Brain pericyte (primary cell): ENCODE results near the gene SGSH.
"Not testable (repeated sequence)": the region's sequence is repeated elsewhere in the genome, so short reads cannot be mapped to it uniquely, and the experiment has no call there.

Experiments
- DNase-seq: peaks from one replicate; pipeline ENCODE4 v3.0.0-alpha.2; 2012; ENCODE audit warnings: low read depth, low spot score

SGSH gene

DNA sequence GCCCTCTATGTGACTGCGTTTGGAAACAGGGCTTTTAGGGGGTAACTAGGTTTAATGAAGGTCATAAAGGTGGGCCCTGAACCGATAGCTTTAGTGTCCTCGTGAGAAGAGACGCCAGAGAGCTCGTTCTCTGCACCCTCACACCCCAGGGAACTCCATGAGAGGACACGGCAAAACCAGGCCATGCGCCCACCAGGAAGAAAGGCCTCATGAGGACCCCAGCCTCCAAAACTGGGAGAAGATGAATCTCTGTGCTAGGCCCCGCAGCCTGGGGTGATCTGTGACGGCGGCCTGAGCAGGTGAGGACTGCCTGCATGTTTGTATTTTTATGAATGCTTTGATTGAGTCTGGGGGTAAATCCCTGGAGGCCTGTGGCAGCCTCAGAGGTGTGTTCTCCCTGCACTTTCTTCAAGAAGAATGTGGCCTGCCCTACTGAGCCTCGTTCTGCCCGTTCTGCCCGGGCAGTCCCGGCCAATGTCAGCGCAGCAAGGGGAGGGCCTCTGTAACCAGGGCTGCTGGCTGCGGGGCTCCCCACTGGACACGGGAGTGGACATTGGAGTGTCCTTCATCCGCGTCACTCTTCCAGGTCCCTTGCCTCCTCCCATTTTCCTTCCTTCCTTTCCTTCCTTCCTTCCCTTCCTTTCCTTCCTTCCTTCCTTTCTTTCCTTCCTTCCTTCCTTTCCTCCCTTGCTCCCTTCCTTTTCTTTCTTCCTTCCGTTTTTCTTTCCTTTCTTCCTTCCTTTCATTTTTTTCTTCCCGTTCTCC lies 33.7 kb upstream of the SGSH start:
- DNase-seq = no peak

DNA sequence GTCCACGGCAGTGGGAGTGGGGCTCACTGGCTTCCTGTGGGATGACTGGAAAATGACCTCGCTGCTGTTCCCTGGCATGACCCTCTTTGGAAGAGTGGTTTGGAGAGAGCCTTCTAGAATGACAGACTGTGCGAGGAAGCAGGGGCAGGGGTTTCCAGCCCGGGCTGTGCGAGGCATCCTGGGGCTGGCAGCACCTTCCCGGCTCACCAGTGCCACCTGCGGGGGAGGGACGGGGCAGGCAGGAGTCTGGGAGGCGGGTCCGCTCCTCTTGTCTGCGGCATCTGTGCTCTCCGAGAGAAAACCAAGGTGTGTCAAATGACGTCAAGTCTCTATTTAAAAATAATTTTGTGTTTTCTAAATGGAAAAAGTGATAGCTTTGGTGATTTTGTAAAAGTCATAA lies 32.7 kb upstream of the SGSH start:
- DNase-seq = no peak

DNA sequence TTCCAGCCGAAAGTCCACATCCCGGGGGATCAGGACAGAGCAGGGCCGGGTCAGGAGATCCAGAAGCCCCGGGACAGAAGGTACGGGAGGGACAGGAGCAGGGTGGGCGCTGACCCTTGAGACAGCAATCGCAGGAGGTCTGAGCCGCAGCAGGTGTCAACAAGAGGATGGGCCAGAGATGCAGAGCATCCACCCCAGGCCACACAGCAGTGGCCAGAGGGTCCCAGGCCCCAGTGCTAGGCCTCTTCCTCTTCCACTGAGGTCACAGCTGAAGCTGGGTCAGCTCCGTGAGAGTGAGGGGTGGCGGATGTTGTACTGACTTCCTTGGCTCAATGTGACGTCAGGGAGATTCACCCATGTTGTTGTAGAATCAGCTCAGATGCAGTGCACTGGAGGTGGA lies 31.8 kb upstream of the SGSH start:
- DNase-seq = no peak

DNA sequence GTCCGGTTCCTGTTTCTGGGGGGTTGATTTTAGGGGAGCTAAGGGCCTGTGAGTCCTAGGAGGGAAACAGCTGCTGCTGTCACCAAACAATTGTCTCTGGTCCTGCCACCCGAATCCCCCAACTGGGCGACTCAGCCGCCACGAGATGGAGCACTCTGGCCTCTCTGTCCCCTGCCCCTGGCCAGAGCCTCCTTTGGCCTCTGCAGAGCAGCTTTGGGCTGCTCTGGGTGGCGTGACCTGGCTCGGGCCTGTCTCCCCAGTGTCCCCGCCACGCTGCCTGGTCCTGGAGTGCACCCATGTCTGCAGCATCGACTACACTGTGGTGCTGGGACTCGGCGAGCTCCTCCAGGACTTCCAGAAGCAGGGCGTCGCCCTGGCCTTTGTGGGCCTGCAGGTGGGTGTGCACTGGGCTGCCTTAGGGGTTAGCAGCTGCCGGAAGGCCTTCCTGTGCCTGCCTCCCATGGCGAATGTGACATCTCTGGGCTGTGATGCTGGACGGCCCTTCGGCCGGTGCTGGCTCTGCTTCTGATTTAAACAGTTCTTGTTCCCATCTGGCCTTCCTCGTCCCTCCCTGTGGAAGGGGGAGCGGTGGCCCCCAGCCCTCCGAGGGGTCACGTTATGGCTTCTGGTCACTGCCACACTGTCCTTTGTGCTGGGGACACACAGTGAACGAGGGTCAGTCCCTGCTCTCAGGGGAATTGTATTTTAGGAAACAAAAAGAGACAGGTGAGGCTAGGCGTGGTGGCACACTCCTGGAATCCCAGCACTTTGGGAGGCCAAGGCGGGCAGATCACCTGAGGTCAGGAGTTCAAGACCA lies 29.0 kb upstream of the SGSH start:
- DNase-seq = no peak

DNA sequence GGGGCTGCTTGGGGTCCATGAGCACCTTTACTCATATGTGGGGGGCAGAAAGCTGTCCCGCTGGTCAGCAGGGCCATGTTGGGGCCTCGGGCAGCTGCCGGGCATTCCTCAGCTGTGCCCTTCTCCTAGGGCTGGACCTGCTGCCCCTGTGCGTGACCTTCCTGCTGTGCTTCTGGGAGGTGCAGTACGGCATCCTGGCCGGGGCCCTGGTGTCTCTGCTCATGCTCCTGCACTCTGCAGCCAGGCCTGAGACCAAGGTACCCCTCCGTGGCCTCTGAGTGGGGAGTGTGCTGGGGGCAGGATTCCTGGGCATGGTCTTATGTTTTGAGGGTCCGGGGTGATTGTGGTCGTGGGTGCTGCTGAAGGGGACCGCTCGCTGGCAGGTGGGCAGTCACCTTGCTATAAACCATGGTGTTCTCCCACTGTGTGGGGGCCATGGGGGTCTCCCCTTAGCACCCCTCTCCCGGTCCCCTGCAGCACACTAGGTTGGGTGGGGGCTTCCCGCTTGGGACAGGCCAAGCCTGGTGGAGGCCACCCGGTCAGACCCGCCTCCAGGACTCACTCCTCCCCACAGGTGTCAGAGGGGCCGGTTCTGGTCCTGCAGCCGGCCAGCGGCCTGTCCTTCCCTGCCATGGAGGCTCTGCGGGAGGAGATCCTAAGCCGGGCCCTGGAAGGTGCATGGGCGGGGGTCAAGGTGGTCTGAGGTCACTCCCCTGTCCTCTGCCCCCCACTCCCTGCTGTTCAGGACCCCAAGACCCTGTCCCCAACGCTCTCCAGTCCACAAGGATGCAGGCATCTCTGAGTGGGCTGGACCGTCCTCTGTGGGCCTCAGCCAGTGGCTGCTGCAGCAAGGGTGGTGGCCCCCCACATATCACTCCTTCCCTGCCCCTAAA lies 28.1 kb upstream of the SGSH start:
- no peak for DNase-seq

DNA sequence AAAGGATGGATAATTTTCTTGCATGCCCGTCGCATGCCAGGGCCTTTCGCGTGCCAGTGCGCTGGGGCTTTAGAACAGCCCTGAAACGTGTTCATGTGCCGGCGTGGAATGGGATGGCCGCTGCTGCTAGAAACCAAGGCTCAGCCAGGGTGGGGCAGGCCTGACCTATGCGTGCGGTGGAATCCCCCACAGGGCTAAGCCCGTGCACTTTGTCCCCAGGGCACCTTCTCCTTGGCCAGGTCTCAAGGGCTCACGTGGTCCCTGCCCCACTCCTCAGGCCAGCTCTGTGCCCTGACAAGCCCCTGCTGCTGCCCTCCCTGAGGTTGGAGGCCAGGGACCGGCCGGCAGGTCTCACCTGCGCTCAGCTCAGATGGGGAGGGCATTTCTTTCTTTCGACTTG lies 27.4 kb upstream of the SGSH start:
- no peak for DNase-seq

DNA sequence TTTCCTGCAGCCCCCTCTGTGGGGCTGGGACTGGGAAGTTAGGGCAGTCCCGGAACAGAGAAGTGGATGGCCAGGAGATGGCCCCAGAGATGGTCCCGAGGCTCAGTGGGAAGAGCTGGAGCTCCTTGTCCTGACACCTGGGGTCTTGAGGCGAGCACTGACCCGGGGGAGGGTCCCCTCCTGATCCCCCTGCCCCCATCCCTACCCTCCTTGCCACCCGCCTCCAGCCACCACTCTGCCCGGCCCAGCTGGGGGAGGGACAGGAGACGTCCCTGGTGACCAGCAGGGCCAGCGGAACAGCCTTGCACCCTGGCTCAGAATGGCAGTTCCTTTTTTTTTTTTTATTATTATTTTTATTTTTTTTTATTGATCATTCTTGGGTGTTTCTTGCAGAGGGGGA lies 26.6 kb upstream of the SGSH start:
- DNase-seq = no peak

DNA sequence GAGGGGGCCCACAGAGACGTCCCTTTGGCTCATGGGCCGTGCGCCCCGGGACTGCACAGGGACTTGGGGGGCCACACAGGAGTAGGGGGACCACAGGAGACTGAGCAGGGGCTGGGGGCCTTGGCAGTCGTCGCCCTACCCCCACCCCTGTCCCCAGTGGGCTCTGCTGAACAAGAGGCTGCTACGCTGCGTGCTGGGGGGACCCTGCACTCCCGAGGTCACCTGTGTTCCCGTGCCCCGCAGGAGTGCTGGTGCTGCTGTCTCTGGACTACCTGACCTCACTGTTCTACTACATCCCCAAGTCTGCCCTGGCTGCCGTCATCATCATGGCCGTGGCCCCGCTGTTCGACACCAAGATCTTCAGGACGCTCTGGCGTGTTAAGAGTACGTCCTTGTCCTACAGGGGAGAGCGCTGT lies 26.1 kb upstream of the SGSH start:
- no peak for DNase-seq

DNA sequence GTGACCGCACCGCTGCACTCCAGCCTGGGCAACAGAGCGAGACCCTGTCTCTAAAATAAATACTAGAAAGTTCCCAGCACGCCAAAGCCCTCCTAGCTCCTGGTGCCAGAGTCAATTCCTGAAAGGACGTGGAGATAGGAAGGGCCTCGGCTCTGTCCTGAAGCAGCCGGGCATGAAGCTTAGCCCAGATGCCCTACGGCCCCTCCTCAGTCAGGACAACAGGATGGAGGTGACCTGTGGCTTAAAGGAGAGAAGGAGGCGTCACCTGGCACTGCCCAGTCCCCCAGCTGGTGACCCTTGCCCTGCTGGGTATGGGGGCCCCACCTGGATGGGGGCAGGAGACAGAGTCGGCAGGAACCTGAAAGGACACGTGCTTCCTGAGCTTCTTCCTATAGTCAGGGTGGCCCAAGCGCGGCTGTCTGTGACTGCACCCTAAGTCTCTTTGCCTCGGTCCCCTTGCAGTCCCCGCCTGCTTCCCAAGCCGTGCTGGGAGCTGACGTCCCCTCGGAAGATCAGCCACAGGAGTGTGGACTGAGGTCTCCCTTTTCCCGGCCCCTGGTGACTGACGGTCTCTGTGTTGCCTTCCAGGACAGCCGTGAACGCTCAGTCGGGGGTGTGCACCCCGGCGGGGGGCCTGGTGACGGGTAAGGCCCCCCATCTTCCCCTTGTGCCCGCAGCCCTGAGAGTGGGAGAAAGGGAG lies 25.6 kb upstream of the SGSH start:
- no peak for DNase-seq

DNA sequence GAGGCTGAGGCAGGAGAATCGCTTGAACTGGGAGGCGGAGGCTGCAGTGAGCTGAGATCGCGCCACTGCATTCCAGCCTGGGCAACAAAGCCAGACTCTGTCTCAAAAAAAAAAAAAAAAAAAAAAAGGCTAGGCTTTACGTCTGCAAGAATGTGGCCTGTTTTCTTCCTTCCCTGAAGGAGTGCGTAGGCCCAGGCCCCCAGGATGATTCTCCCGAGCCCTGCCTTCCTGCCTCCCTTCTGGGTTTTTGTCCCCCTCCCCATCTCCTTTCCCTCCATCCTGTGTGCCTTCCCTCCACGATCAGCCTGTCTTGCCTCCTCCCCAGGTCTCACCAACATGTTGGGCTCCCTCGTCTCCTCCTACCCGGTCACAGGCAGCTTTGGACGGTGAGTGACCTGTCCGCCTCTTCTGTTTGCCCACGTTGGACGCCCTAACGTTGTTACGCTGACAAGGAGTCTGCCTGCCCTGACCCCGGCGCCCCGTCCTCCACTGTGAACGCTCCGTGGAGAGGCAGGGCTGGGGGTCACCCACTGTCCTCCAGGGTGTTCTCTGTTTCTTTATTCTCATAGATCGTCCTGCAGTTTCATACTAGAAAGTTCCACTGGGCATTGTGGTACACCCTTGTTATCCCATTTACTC lies 24.9 kb upstream of the SGSH start:
- no peak for DNase-seq

DNA sequence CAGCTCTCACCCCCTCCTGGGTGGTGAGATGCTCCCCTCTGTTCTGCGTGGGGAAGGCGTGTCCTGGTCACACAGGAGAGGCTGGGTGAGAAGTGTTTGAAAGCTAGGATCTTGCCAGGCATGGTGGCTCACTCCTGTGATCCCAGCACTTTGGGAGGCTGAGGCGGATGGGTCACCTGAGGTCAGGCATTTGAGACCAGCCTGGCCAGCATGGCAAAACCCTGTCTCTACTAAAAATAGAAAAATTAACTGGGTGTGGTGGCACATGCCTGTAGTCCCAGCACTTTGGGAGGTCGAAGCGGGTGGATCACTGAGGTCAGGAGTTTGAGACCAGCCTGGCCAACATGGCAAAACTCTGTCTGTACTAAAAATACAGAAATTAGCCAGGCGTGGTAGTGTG lies 24.3 kb upstream of the SGSH start:
- DNase-seq = not testable (repeated sequence)

DNA sequence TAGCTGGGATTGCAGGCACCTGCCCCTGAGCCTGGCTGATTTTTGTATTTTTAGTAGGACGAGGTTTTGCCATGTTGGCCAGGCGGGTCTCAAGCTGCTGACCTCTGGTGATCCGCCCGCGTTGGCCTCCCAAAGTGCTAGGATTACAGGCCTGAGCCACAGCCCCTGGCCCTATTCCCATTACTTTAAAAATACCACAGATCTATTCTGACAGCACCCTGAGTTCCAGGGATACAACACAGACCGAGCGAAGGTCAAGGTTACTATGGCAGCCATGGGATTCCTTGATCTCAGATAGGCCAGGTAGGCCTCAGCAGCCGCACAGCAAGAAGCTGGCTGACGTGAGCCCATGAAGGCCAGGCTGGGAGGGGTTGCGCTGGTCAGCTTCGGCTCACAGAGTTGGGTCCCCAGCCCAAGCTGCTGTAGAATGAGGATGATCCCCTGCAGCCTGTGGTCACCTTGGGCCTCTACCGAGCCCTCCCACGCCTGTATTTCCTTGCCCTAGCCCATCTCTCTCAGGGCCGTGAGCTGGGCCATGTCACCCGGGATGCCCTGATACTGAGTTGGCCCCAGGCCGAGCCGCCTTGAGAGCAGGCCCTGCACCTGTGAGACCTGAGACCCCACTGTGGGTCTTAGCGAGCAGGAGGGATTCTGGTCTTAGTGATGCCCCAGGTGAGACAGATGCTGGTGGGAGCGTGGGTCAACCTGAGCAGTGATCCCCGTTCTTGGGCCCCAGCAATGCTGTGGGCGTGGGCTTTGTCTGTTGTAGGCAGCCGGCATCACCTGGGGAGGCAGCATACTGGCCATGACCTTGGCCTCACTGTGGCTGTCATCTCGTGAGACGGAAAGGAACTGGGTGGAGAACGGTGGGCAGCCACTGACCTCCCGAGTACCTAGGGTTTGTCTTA lies 23.6 kb upstream of the SGSH start:
- DNase-seq = no peak

DNA sequence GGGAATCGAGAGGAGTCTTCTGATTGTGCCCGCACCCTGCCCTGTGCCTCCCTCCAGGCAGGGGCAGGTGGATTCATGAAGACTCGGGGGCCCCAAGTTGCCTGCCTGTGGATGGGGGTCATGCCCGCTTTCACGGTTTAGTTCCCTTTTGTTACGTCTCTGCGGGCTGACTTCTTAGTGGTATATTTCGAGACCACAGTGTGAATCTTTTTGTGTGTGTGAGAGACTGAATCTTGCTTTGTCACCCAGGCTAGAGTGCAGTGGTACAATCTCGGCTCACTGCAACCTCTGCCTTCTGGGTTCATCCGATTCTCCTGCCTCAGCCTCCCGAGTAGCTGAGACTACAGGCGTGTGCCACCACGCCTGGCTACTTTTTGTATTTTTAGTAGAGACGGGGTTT lies 22.4 kb upstream of the SGSH start:
- no peak for DNase-seq

DNA sequence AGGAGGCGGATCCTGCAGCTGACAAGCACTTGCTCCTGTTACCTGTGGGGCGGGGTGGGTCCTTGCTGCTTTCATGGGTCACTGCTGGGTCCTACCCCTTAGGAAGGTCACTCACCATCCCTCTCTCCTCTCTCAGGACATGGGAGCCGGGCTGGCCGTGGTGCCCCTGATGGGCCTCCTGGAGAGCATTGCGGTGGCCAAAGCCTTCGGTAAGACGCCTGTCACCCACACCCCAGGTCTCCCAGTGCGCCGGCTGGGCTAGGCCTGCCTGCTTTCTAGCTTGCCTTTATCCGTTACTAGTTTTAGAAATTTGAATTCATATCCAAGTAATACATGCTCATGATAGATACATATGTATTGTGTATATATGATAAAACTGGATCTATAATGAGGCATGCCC lies 17.3 kb upstream of the SGSH start:
- no peak for DNase-seq

DNA sequence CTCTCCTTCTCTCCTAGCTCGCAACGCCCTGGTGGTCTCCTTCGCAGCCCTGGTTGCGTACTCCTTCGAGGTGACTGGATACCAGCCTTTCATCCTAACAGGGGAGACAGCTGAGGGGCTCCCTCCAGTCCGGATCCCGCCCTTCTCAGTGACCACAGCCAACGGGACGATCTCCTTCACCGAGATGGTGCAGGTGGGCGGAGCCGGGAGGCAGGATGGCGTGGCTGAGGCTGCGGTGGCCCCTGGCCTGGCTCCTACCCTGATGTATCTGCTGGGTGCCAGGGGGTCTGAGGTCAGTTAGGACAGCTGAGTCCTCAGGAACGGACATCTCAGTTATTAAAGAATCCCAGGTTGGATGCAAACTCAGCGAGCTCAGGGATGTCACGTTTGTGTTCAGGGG lies 16.8 kb upstream of the SGSH start:
- no peak for DNase-seq

DNA sequence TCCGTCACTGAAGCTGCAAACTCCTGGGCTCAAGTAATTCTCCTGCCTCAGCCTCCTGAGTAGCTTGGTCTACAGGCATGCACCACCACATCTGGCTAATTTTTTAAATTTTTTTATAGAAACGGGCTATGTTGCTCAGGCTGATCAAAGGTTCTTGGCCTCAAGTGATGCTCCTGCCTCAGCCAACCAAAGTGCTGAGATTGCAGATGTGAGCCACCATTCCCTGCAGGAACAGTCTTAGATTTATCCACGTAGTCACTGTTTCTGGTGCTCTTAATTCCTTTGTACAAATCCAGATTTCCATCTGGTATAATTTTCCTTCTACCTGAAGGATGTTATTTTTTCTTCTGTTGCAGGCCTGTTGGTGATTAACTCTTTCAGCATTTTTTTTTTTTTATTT lies 13.1 kb upstream of the SGSH start:
- DNase-seq = no peak

DNA sequence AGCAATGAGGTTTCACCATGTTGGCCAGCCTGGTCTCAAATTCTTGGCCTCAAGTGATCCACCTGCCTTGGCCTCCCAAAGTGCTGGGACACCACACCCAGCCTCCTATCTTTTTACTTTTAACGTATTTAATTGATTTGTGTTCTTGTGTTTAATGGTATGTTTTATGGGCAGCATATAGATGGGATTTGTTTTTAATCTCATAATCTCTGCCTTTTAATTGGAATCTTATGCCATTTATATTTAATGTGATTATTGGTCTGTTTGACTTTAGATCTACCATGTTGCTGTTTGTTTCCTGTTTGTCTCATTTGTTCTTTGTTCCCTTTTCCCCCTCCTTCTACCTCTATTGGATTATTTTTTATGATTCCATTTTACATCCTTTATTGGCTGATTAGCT lies 12.3 kb upstream of the SGSH start:
- DNase-seq = no peak

DNA sequence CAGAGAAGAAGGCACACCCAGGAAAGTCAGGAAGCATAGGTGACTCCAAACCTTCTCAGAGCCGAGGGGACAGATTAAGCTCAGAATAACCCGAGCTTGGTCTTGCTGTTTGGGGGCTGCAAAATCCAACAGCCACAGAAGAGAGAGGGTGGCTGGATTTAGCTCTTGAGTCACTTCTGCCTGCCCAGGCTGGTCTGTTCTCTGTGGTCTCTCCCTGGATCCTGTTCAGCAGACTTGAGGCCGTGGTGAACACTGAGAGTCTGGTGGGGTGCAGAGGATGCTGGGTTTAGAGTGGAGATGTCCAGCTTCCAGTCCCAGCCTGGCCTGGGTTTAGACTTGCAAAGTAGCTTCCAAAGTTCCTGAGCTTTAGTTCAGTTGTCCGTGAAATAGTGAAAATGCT lies 8.9 kb upstream of the SGSH start:
- DNase-seq = no peak

DNA sequence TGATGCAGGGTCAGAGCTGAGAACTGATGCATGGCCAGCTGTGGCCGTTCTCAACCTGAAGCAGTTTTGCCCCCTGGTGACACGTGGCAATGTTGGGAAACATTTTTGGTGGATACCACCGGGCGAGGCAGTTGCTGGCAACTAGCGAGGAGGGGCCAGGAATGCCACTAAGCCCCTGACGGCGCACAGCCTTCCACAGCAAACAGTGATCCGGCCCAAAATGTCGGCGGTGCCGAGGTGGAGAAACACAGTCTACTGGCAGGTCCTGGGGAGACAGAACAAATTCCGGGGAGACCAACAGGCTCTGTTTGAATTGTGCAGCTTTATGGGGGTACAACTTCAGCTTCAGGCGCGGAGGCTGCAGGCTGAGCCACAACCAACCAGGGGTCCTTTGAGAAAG lies 8.3 kb upstream of the SGSH start:
- DNase-seq = no peak

DNA sequence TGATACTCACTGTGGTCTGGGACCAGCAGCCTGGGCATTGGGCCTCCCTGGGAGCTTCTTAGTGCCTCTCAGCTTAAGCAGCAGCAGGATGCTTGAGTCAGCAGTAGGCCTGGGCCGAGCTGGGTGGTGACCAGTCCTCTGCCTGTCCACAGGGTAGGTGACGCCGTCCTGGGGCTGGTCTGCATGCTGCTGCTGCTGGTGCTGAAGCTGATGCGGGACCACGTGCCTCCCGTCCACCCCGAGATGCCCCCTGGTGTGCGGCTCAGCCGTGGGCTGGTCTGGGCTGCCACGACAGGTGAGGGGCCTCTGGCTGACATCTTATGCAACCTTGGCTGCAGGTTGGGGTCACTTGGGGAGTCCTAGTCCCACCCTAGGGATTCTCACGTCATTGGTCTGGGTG lies 7.5 kb upstream of the SGSH start:
- no peak for DNase-seq
